ENCODE data around the gene PPM1H.

GRCh38 chr12:62879691-62880090 lies 55.3 kb downstream of the PPM1H start:
- TF ChIP-seq CTCF (tag by site-specific recombination; IDR thresholded peaks at IDR 0.05) = no peak
- no peak for TF ChIP-seq ZNF518A (tag by site-specific recombination; conservative IDR thresholded peaks at IDR 0.05; ENCODE audit: low read depth)
- TF ChIP-seq ZNF324 (tag by site-specific recombination; IDR thresholded peaks at IDR 0.05) = no peak
- no peak for TF ChIP-seq ZNF426 (tag by site-specific recombination; IDR thresholded peaks at IDR 0.05)
- no peak for TF ChIP-seq INSM2 (tag by site-specific recombination; IDR thresholded peaks at IDR 0.05)
